GM23248 (cell line): Measurements from ENCODE around the gene TBC1D2B.

Experiments
- EZH2 ChIP-seq: fragments of 200-600 bp; sonication (generic); IDR thresholded peaks from 2 replicates; pipeline ENCODE4 v1.6.1; 2018; ENCODE audit warnings: antibody characterized with exemption, mild to moderate bottlenecking; ENCODE audit not compliant: insufficient read depth, poor library complexity, severe bottlenecking
- EZH2phosphoT487 ChIP-seq: fragments of 200-600 bp; sonication (generic); IDR thresholded peaks from 2 replicates; pipeline ENCODE4 v1.6.1; 2018; ENCODE audit warnings: antibody characterized with exemption, moderate library complexity, mild to moderate bottlenecking, low read depth; ENCODE audit not compliant: insufficient read depth

DNA sequence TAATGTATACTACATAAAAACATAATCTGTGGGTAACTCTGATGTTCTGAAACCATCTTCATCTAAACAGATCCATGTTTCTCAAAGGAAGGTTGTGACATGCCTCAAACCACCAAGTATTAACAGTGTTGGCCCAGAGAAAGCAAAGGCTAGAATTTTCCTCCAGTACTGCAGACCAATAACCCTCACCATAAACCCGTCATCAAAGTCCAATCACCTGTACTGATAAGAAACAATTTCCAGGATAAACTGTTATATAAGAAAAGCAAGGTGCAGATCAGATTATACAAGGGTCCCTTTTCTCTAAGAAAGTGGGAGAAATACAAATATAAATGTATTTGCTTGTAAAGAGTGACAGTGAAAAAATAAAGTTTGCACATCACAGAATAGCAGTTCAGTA is 32.3 kb downstream of the TBC1D2B start:
- TF ChIP-seq EZH2phosphoT487 (no peak), EZH2 (no peak)
